Right lobe of liver (tissue), 6 donors: ENCODE data around the gene PTPRD. TPM values are rescaled to one million over a fixed set of nuclear protein-coding genes. Genes with fewer than 3 reads are reported as not detected.
"Not testable (repeated sequence)": the region's sequence is repeated elsewhere in the genome, so short reads cannot be mapped to it uniquely, and the experiment has no call there.

ENCODE experiments used
- ATAC-seq, 4 donors: fragments of 200-7000 bp; cut with Tn5 transposase; one replicate each; pipeline ENCODE4 v1.9.1; 2020; ENCODE audit warnings: mild to moderate bottlenecking in 4 of 4, moderate library complexity in 4 of 4
- DNase-seq, 3 donors: peaks; one replicate each; pipeline ENCODE4 v3.0.0-alpha.2; 2020
- H3K27ac ChIP-seq, 3 donors: fragments of 200-600 bp; one replicate each; pipeline ENCODE4 v1.8.0; 2022
- H3K27me3 ChIP-seq, 2 donors: fragments of 200-600 bp; one replicate each; pipeline ENCODE4 v1.8.0; 2022
- H3K36me3 ChIP-seq, 4 donors: fragments of 200-600 bp; sonication (generic) in 1 of 4; one replicate each; pipeline versions ENCODE4 v1.5.1 to v1.8.0; 2017 to 2022; ENCODE audit warnings: control low read depth in 1 of 4
- H3K4me1 ChIP-seq, 4 donors: fragments of 200-600 bp; sonication (generic) in 1 of 4; one replicate each; pipeline versions ENCODE4 v1.5.1 to v1.8.0; 2017 to 2022; ENCODE audit warnings: control low read depth in 1 of 4
- H3K4me3 ChIP-seq, 3 donors: fragments of 200-600 bp; one replicate each; pipeline ENCODE4 v1.8.0; 2022
- H3K9me3 ChIP-seq, 4 donors: fragments of 200-600 bp; sonication (generic) in 1 of 4; one replicate each; pipeline versions ENCODE4 v1.5.1 to v1.8.0; 2017 to 2022; ENCODE audit warnings: control low read depth in 1 of 4
- POLR2A ChIP-seq: fragments of 450-650 bp; IDR thresholded peaks from one replicate; pipeline ENCODE4 v1.6.1; 2017; ENCODE audit warnings: antibody characterized with exemption, mild to moderate bottlenecking
- WGBS: methylation state at CpG from one replicate; pipeline ENCODE4 v1.1.6; 2018; ENCODE audit warnings: low coverage, low lambda C conversion rate; ENCODE audit not compliant: insufficient coverage; ENCODE audit errors: missing lambda C conversion rate; 5-methylcytosine and 5-hydroxymethylcytosine counted together
- intact Hi-C, 2 donors: fragments of 100-400 bp; cut with DNase I; formaldehyde crosslinking; loops; one replicate each; pipeline versions ENCODE4 v1.11.2 to v1.14.1; 2022
- total RNA-seq, 6 experiments: library from RNA; depleted of rRNA in 2 of 6; stranded (reverse); fragments of >200 nt in 2 of 6; fragmentation: NEBNext Ultra II Directional in 3 of 6; extraction: Animal tissue kit (Norgen Biotek cat#: 25700) in 3 of 6; gene quantifications; one replicate each; pipeline versions ENCODE4 v1.1.0 to v1.2.4, GENCODE V29; 2016 to 2023
- TF ChIP-seq, protein P1 (sequence below), 4 donors: fragments of 200-600 bp in 3 of 4; fragments of 450-650 bp in 1 of 4; IDR thresholded peaks; one replicate each; pipeline versions ENCODE4 v1.5.1 to v1.8.0; 2016 to 2022; ENCODE audit warnings: antibody characterized with exemption in 4 of 4, mild to moderate bottlenecking in 2 of 4
- donor health status: DM: no; HTN: yes; CAD: no.
- donor health status: DM: no; HTN: no; CAD: no.
- donor health status: DM: no; HTN: no; CAD: no.
- donor health status: DM: no; HTN: yes; CAD: no.
- donor health status: DM: no; HTN: yes; CAD: no.

Gene PTPRD
- total RNA-seq, 6 experiments from 2014 or later: 5.4 to 29.8 (median 13.9) TPM

- WGBS: 20% methylated on average over 5 of the region's 5 CpGs
- intact Hi-C loops: no loop called here
- TF ChIP-seq POLR2A: no peak
- TF ChIP-seq, protein P1, sequence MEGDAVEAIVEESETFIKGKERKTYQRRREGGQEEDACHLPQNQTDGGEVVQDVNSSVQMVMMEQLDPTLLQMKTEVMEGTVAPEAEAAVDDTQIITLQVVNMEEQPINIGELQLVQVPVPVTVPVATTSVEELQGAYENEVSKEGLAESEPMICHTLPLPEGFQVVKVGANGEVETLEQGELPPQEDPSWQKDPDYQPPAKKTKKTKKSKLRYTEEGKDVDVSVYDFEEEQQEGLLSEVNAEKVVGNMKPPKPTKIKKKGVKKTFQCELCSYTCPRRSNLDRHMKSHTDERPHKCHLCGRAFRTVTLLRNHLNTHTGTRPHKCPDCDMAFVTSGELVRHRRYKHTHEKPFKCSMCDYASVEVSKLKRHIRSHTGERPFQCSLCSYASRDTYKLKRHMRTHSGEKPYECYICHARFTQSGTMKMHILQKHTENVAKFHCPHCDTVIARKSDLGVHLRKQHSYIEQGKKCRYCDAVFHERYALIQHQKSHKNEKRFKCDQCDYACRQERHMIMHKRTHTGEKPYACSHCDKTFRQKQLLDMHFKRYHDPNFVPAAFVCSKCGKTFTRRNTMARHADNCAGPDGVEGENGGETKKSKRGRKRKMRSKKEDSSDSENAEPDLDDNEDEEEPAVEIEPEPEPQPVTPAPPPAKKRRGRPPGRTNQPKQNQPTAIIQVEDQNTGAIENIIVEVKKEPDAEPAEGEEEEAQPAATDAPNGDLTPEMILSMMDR (IDR thresholded peaks at IDR 0.05): peak; percentile 65 to 97 (median 94)
- Histone ChIP-seq H3K4me1 (no peaks in the 10 kb centered on the region), H3K9me3 (no peaks in the 10 kb centered on the region), H3K27me3 (no peaks in the 10 kb centered on the region), H3K27ac (no peak overlapping the region), H3K36me3 (no peaks in the 10 kb centered on the region), H3K4me3 (no peak overlapping the region)
- ATAC-seq (peak; percentile 84 to 93 (median 92)), DNase-seq (peak; percentile 38 to 62 (median 58))
These were observed 669.9 kb downstream of the PTPRD start for GRCh38 chr9:9942764-9943424.

DNA sequence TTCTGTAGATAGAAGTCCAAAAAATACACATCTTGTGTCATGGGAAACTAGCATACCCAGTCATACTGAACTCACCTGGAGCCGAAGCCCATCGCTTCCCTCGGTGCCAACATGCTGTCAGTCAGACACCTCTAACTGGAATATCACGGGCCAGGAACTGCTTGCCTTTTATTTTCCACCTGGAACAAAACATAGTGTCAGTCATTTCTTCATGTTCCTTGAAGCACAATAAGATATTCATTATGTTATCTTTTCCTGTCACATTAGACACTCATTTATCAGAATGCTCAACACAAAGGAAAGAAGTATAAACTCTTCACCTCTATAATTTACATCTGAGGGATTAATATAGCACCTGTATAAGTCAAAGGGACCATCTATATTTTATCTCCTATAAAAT is 674.4 kb downstream of the PTPRD start:
- 76% methylated on average over 4 of the region's 4 CpGs for WGBS
- intact Hi-C loops: no loop called here
- Histone ChIP-seq H3K9me3 (no peaks in the 10 kb centered on the region), H3K4me1 (no peaks in the 10 kb centered on the region), H3K27ac (no peak overlapping the region), H3K36me3 (no peaks in the 10 kb centered on the region), H3K27me3 (no peaks in the 10 kb centered on the region), H3K4me3 (no peak overlapping the region)
- DNase-seq: no peak
- TF ChIP-seq, protein P1 (IDR thresholded peaks at IDR 0.05): no peak
- no peak for TF ChIP-seq POLR2A
- ATAC-seq: no peak

GRCh38 chr9:9931464-9931863 is 681.3 kb downstream of the PTPRD start:
- H3K9me3 ChIP-seq, H3K27me3 ChIP-seq, ATAC-seq, H3K4me1 ChIP-seq, H3K4me3 ChIP-seq, DNase-seq, intact Hi-C loops, H3K27ac ChIP-seq, H3K36me3 ChIP-seq: not testable (repeated sequence)
- WGBS: 80% methylated on average over 1 of the region's 16 CpGs

- no peaks in the 10 kb centered on the region for H3K4me1 ChIP-seq
- TF ChIP-seq POLR2A: no peak
- TF ChIP-seq, protein P1 (IDR thresholded peaks at IDR 0.05): no peak
- H3K27me3 ChIP-seq: no peaks in the 10 kb centered on the region
- intact Hi-C loops: no loop called here
- WGBS: 26% methylated on average over 3 of the region's 3 CpGs
- ATAC-seq: peak in 3 of 4 donors; percentile 33 to 56 (median 34)
- H3K4me3 ChIP-seq: peak overlapping the region in 2 of 3 donors; percentile 3 to 19
- H3K9me3 ChIP-seq: no peaks in the 10 kb centered on the region
- no peaks in the 10 kb centered on the region for H3K36me3 ChIP-seq
- no peak overlapping the region for H3K27ac ChIP-seq
- no peak for DNase-seq
These were observed 688.4 kb downstream of the PTPRD start for GRCh38 chr9:9924376-9924775.

- Histone ChIP-seq H3K9me3 (no peaks in the 10 kb centered on the region), H3K27me3 (no peaks in the 10 kb centered on the region), H3K4me1 (no peaks in the 10 kb centered on the region), H3K27ac (no peak overlapping the region), H3K36me3 (no peaks in the 10 kb centered on the region), H3K4me3 (no peak overlapping the region)
- TF ChIP-seq, protein P1 (IDR thresholded peaks at IDR 0.05): no peak
- TF ChIP-seq POLR2A: no peak
- no peak for DNase-seq
- intact Hi-C loops: no loop called here
- no peak for ATAC-seq
- 47% methylated on average over 2 of the region's 2 CpGs for WGBS
These were observed 691.0 kb downstream of the PTPRD start for GRCh38 chr9:9921805-9922204.
